Measurements from ENCODE around the gene INTS14.
"Not testable (repeated sequence)": the region's sequence is repeated elsewhere in the genome, so short reads cannot be mapped to it uniquely, and the experiment has no call there.

Gene INTS14

GRCh38 chr15:65577129-65577996, 33.6 kb downstream of the INTS14 start:
- DNase-seq: no peak

GRCh38 chr15:65576664-65577063, 34.3 kb downstream of the INTS14 start:
- DNase-seq: no peak

GRCh38 chr15:65571971-65572370, 39.0 kb downstream of the INTS14 start:
- DNase-seq: no peak

GRCh38 chr15:65569728-65570127, 41.2 kb downstream of the INTS14 start:
- DNase-seq: no peak

- no peak for DNase-seq
Observed at GRCh38 chr15:65561934-65562333, 49.0 kb downstream of the INTS14 start.

GRCh38 chr15:65559941-65560340, 51.0 kb downstream of the INTS14 start:
- DNase-seq: no peak

- no peak for DNase-seq
Observed at GRCh38 chr15:65558997-65559760, 51.8 kb downstream of the INTS14 start.

GRCh38 chr15:65558336-65558735, 52.6 kb downstream of the INTS14 start:
- DNase-seq: no peak

GRCh38 chr15:65556622-65557021, 54.3 kb downstream of the INTS14 start:
- DNase-seq: no peak

- DNase-seq: no peak
Observed at GRCh38 chr15:65553691-65554090, 57.2 kb downstream of the INTS14 start.

- DNase-seq: not testable (repeated sequence)
Observed at GRCh38 chr15:65552851-65553250, 58.1 kb downstream of the INTS14 start.

- DNase-seq: no peak
Observed at GRCh38 chr15:65551183-65551582, 59.7 kb downstream of the INTS14 start.

- DNase-seq: no peak
Observed at GRCh38 chr15:65550681-65551098, 60.2 kb downstream of the INTS14 start.

- not testable (repeated sequence) for DNase-seq
Observed at GRCh38 chr15:65549288-65549687, 61.6 kb downstream of the INTS14 start.

- DNase-seq: no peak
Observed at GRCh38 chr15:65547841-65548240, 63.1 kb downstream of the INTS14 start.

GRCh38 chr15:65541231-65541820, 69.6 kb downstream of the INTS14 start:
- no peak for DNase-seq

- DNase-seq: no peak
Observed at GRCh38 chr15:65540314-65540713, 70.6 kb downstream of the INTS14 start.

GRCh38 chr15:65535192-65535591, 75.7 kb downstream of the INTS14 start:
- DNase-seq: no peak

- no peak for DNase-seq
Observed at GRCh38 chr15:65533057-65533756, 77.7 kb downstream of the INTS14 start.

GRCh38 chr15:65532738-65533051, 78.2 kb downstream of the INTS14 start:
- DNase-seq: no peak

GRCh38 chr15:65530318-65531111, 80.4 kb downstream of the INTS14 start, which contains the start of gene HACD3:
Gene HACD3 (plus strand): TSS chr15:65530463. CDS start chr15:65530632, 169 bp downstream.
- DNase-seq: peak; percentile 15

- no peak for DNase-seq
Observed at GRCh38 chr15:65529762-65530317, 81.1 kb downstream of the INTS14 start.
